ENCODE data around the gene SYMPK.
"Not testable (repeated sequence)": the region's sequence is repeated elsewhere in the genome, so short reads cannot be mapped to it uniquely, and the experiment has no call there.

SYMPK gene

DNA sequence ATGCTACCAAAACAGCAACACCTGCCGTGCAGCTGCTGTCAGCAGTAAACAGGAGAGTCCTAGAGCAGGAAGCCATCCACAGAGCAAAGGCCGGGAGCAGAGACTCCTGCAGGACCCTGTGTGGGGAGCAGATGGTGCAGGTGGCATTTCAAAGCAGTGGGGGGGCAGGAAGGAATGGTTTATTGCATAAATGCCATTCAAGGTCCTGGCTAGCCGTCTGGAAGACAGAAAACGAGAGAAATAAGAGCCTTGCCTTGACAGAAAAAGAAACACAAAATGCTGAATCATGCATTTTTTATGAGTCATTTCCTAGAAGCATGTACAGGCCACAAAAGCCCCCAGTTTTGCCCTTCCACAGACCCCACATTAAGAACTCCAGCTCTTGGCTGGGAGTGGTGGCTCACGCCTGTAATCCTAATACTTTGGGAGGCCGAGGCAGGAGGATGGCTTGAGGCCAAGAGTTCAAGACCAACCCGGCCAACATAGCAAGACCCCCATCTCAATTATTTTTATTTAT lies 53.2 kb downstream of the SYMPK start:
- no peak for DNase-seq (ENCODE audit: low read depth in 2 of 2, low spot score in 1 of 2)

DNA sequence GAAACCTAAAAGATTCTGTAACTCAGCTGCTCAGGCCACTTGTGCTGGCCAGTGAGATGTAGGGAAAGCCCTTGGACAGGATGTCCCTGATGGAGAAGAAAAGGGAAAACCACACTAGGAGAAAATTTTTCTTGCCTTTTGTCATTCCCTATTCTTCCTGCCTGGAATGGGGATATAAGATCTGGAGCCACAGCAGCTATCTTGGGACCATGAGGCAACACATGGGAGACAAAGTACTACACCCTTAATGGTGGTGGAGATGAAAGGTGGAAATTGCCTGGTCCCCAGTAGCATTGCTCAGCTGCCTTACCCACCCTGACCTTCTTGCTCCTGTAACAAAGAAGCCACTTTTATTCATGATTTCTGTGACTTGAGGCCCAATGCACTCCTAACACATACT lies 57.2 kb downstream of the SYMPK start:
- DNase-seq (ENCODE audit: low read depth in 2 of 2, low spot score in 1 of 2): no peak

DNA sequence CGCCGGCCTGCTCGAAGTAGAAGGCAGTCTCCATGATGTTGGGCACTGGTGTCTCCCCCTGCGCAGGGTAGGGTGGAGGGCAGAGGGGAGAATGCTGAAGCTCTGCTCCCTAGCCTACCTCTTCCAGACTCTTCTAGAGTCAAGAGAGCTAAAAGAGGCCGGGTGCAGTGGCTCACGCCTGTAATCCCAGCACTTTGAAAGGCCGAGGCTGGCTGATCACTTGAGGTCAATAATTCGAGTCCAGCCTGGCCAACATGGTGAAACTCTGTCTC lies 58.1 kb downstream of the SYMPK start:
- DNase-seq (ENCODE audit: low read depth in 2 of 2, low spot score in 1 of 2): no peak

DNA sequence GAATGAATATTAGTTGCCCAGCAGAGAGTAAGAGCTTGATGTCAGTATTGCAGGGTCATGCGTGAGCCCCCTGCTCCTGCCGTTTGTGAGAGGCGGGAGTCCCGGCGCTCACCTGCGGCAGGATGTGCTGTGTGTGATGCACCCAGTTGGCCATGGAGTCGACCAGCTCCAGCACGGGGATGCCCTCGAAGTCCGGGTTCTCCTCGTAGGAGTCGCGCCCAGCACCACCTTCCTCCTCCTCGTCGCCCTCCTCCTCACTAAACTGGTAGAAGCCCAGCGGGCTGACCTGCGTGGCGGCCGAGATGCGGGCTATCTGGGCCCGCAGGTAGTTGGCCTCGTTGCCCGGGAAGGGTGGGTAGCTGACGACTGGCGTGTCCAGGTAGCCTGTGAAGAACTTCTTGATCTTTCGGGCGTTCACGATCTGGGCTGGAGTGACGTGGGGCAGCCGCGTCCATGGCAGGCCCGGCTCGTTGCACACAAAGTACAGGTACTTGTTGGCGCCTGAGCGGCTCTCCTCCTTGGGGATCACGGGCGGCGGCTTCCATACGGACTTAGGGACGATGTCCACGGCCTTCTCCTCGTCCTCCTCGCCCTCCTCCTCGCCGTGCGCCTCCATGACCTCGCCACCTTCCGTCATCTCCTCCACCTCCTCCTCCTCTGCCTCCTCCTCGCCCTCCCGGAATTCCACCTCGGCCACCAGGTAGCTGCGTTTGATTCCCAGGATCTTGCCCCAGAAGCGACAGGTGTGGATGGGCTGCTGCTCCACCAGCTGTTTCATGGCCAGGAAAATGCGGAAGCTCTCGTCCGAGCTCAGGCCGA lies 58.6 kb downstream of the SYMPK start:
- no peak for DNase-seq (ENCODE audit: low read depth in 2 of 2, low spot score in 1 of 2)

DNA sequence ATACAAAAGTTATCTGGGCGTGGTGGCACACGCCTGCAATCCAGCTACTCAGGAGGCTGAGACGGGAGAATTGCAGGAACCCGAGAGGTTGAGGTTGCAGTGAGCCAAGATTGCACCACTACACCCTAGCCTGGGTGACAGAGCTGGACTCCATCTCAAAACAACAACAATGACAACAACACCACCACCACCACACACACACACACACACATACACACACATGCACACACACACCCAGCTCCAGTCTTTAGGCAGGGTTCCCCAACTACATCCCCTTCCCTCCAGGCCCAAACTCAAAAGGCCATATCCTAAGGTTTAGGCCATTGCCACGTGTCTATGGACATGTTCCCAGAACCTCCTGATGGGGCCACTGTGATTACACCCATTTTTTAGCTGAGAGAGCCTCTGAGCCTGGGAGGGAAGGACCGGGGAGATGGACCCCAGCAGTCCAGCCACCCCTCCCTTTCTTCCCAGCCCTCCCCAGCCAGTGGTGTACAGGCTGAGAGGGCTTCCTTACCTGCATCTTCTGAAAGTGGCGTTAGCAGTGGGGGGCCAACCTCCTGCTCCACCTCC lies 61.3 kb downstream of the SYMPK start:
- no peak for DNase-seq (ENCODE audit: low read depth in 2 of 2, low spot score in 1 of 2)

DNA sequence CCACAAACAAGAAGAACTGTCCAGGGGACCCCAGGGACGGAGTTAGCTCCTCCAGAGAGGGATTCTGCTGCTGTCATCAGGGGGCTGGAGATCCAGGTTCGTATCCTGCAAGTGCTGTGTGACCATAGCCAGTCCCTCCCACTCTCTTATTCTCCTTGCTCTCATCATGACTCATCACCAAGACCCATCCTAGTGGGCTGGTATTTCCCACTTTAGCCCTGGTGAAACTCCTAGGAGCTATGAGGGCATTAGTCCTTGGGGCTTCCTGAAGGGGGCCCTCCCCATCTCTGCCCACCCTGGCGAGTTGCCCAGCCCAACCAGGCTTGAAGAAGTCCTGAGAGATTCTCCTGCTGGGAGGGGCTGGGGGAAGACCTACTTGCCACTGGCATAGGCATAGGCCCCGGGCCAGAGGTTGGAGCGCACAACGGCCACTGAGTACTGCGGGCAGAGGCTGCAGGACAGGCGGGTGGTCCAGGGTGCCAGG lies 62.8 kb downstream of the SYMPK start:
- DNase-seq (ENCODE audit: low read depth in 2 of 2, low spot score in 1 of 2): no peak

DNA sequence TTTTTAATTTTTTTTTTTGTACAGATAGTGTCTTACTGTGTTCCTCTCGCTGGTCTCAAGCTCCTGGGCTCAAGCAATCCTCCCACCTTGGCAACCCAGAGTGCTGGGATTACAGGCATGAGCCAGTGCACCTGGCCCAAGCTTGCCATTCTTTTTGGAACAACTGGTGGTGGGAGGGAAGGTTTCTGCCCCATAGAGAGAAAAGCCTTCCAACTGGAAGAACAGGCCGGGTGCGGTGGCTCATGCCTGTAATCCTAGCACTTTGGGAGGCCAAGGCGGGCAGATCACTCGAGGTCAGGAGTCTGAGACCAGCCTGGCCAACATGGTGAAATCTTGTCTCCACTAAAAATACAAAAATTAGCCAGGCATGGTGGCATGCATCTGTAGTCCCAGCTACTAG lies 63.4 kb downstream of the SYMPK start:
- not testable (repeated sequence) for DNase-seq (ENCODE audit: low read depth in 2 of 2, low spot score in 1 of 2)

DNA sequence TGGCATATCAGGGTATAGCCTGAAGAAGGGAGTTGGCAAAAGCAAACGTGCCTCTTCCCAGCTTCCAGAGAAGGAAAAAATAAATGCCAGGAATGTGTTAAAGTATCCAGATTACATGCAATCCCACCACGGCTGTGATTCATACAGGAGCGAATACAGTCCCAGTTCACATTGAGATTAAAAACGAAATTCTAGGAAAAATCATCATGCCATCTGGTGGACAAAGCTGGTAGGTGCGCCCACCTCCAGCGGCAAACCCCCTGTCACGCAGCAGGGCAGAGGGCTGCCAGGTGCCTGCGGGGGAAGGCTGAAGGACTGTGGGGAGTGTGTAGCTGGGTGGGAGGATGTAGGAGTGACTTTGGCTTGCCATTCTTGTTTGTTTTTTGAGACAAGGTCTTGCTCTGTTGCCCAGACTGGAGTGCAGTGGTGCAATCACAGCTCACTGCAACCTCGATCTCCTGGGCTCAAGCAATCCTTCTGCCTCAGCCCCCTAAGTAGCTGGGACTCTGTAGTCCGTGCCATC lies 63.9 kb downstream of the SYMPK start:
- DNase-seq (ENCODE audit: low read depth in 2 of 2, low spot score in 1 of 2): peak in 1 of 2 donors; percentile 38

DNA sequence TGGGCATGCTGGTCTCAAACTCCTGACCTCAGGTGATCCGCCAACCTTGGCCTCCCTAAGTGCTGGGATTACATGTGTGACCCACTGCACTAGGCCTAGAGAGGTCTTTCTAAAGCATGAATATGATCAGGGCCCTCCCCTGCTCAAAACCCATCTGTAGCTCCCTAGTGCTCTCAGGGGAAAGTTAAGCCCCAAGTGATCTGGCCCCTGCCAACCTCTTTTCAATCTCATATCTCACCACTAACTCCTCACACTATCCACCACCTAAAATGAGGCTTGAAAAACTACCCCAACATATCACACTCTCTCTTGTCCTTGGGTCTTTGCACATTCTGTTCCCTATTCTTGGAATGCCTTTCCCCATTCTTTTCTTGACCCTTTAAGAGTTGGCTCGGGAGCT lies 68.3 kb downstream of the SYMPK start:
- DNase-seq (ENCODE audit: low read depth in 2 of 2, low spot score in 1 of 2): no peak

DNA sequence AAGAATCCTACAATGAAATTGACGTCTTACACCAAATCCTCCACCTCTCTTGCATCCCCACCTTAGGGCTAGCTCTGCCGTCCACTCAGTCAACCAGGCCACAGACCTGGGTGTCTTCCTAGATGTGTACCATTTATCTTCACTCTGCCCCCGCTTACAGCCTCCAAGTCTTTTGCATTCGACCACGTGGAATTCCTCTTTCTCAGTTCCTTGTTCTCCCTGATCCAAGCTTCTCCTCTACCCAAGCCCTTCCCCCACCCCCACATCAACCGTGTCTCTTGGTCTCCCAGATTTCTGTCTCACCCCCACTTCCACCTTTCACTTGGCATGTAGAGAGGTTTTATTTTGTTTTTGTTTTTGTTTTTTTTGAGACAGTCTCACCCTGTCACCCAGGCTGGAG lies 69.1 kb downstream of the SYMPK start:
- no peak for DNase-seq (ENCODE audit: low read depth in 2 of 2, low spot score in 1 of 2)

DNA sequence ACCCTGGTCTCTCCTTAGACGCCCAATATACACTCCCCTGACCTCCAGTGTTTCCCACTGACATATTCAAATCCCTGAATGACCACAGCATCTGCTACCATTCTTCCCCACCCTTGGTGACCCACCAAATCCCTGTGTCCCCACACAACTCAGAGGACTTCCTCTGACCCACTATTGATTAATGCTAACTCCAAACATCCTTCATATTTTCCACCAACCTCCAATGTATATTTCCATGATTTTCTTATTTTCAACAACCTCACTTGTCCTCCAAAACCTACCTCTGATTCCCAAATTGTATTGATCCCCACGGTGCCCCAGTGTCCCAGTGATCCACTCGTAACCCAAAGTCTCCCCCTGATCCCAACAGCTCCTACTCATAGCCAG lies 69.8 kb downstream of the SYMPK start:
- DNase-seq (ENCODE audit: low read depth in 2 of 2, low spot score in 1 of 2): no peak

DNA sequence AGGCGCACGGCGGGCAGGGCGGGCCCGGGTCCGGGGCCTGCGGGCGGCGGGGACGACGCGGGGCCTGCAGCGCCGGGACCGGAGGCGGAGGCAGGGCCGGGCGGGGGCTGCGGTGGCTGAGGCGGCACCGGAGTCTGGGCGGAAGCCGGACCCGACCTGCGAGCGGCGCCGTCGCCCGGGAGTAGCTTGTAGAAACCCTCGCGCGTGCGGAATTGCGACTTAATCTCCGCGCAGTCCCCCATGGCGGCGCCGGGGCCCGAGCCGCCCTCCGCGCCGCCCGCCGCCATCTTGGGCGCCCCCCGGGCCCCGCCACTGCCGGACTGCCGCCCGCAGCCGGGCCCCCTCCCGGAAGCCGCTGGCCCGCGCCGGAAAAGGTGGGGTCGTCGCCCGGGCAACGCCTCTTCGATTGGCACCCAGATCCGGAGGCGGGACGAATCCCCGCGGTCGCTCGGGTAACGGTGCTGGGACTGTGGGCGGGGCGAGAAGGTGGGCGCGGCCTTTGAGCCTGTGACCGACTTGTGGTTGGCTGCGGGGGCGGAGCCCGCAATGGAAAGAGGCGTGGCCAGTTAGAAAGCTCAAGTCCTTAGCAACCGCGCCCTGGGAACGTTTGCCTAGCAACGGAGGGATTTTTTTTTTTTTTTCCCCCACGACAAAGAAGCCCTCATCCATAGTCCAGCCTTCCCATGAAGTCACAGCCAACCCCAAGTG lies 70.3 kb downstream of the SYMPK start, which contains the start of gene DMWD:
Gene DMWD (minus strand): TSS at position 376 of the 708 bp plus-strand sequence. CDS start 89 bp downstream, at position 287.
- peak; percentile 99 for DNase-seq (ENCODE audit: low read depth in 2 of 2, low spot score in 1 of 2)

DNA sequence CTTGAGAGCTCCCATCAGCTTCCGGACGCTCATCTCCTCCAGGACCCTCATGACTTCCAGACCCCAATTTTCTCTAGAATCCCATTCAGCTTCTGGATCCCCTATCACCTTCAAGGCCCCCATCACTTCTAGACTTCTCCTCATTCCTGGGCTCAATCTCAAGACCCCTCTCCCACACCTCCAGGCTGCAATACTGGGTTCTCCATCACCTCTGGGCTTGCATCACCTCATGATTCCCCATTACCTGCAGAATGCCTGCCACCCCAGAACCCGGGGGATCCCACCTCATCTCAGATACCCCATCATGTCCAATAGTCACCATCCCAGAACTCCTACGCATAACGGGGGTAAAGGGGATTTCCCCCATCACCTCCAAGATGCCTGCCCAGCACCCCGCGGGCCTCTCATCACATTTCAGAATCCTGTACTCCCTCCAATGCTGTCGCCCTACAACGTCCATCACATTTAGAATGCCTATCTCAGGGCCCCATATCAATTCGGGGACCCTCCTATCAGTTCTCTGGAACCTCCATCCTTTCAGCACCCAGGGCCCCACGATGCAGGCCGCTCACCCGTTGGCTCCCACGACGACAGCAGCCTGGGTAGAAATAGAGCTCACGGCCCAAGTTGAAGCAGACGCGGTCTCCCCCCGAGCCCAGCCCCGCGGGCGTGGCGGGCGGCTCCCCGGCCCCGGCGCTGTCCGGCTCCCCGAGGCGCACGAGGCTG lies 71.0 kb downstream of the SYMPK start:
- DNase-seq (ENCODE audit: low read depth in 2 of 2, low spot score in 1 of 2): no peak

DNA sequence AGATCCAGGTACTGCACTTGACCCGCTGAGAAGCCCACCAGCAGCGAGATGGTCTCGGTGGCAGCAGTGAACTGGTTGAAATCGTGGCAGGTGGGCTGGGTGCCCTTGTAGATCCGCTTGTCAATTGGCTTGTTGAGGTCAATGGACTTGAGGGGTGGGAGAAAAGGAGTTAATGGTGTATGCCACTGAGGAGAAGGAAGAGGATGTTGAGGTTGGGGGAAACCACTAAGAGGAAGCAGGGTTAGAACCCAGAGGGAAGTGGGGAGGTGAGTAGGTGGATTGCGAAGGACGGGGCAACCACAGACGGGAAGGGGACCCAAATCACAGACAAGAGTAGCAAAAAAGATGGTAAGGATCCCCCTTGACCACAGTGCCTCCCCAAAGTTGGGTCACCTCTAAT lies 72.0 kb downstream of the SYMPK start:
- no peak for DNase-seq (ENCODE audit: low read depth in 2 of 2, low spot score in 1 of 2)

DNA sequence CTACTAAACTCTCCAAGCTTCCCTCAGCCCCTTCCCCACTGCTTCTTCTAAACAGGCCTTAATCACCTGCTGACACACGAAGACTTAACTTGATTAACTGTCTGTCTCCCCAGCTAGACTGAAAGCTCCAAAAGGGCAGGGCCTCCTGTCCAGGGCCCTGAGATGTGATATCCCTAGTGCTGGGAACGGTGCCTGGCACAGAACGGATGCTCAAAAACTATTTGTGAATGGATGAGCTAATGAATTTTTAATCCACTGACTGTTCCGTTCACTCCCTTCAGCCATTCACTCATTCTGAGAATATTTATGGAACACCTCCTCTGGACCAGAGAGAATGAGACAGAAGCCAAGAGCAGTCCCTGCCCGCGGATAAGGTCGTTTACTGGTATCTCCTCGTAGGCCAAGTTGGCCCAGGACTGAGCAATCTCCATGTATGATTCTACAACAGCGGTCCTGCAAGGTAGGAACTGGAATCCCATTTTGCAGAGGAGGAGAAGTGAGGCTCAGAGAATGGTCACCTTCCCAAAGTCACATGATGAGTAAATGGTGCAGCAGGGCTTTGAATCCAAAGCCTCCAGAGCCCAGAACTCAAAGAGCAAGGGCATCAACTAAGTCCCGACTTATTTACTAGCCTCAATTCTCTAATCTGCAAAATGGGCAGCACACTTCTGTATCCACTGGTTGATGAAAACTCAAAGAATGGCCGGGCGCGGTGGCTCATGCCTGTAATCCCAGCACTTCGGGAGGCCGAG lies 73.7 kb downstream of the SYMPK start:
- no peak for DNase-seq (ENCODE audit: low read depth in 2 of 2, low spot score in 1 of 2)

DNA sequence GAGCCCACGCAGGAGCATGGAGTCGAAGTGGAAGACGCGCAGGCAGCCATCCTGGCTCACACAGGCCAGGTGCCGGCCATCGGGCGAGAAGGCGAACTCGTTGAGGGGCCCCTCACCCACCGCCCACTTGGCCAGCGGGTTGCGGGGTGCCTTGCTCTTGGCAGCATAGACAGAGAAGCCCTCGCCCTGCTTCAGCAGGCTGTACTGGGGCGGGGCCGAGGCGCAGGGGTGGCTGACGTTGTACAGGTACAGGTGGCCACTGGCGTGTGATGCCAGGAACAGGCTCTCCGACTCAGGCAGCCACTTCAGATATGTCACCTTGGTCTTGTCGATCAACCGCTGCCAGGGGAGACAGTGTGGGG lies 76.4 kb downstream of the SYMPK start:
- DNase-seq (ENCODE audit: low read depth in 2 of 2, low spot score in 1 of 2): no peak

DNA sequence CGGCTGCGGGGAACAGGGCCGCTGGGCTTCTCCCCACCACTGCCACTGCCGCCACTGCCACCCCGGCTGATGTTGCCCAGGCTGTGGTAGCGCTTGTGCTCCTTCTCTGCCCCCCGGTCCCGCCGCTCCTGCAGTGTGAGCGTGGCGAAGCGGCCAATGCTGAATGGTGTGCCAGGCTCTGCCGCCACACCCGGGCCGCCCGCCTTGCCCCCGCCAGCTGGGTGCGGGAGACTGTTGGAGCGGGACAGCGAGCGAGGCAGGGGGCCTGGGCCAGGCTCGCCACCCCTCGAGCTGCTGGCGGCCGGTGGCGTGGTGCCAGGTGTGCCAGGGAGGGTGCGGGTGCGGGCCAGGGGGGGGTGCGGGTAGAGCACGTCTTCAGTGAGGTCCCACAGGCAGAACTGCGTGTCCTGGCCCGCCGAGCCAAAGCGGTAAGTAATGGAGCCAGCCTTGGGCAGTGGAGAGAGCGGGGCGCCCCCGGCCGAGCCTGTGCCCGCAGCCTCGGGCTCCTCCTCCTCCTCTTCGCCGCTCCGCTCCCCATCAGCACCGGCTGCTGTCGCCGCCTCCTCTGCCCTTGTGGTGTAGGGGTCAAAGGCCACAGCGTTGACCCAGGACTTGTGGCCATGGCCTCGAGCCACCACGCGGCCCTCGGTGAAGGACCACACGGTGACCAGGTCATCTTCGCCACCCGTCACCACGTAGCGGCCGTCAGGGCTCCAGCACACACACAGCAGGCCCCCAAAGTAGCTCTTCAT lies 77.0 kb downstream of the SYMPK start:
- DNase-seq (ENCODE audit: low read depth in 2 of 2, low spot score in 1 of 2): no peak

DNA sequence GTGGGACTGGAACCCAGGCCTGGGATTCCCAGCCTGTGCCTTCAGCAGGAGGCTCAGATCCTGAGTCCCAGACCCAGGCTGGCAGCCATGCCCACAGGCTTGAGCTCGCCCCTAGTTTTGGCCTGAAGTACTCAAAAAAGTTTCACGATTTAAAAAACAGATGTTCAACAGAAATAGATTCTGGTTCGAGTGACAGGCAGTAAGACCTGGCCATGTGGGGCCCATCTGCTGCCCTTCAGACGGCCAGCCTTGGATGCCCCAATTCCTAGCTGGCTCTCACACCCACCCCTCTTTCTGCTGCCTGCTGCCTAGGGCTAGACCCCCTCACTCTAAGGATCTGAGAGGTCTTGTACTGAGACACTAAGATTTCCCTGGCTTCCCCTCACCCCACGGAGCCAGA lies 77.8 kb downstream of the SYMPK start:
- DNase-seq (ENCODE audit: low read depth in 2 of 2, low spot score in 1 of 2): no peak

DNA sequence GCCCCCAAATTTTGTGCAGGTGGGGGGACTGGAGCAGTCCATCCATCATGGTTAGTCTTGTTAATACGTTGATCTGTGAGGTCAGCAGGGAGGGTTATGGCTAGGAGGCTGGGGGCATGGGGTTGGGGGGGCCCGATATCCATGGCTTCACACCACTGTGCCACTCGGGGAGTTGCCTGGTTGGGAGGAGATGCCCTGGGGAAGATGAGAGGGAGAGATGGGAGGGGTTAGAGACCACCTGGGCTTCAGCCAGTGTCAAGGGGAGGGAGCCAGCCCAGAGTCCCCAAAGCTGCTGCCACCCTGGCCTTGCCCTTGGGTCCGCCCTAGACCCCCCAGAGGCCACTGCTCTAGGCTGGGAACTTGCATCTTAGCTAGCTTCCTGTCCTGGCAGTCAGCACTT lies 78.9 kb downstream of the SYMPK start:
- no peak for DNase-seq (ENCODE audit: low read depth in 2 of 2, low spot score in 1 of 2)
